HEK293 (cell line): Measurements from ENCODE around the gene GPR162.

ENCODE experiments used
- CTCF ChIP-seq: fragments of 450-650 bp; formaldehyde crosslinking; IDR thresholded peaks from 2 replicates; pipeline ENCODE4 v1.5.1; 2016; ENCODE audit warnings: missing biosample characterization, missing genetic modification characterization
- ELK4 ChIP-seq: IDR thresholded peaks from 2 replicates; pipeline ENCODE4 v1.6.1; 2011; ENCODE audit warnings: mild to moderate bottlenecking, low read depth, low read length, borderline replicate concordance
- YY1 ChIP-seq: fragments of 450-650 bp; formaldehyde crosslinking; IDR thresholded peaks from 2 replicates; pipeline ENCODE4 v1.5.1; 2018; ENCODE audit warnings: missing biosample characterization, missing genetic modification characterization

- TF ChIP-seq CTCF (tag by site-specific recombination) (0 out of 2 replicates have a peak, but pooled peaks have one; percentile 22), ELK4 (no peak), YY1 (tag by site-specific recombination) (no peak)
Observed at GRCh38 chr12:6824085-6824775, 2.6 kb downstream of the GPR162 start.
